GM19099 (cell line): ENCODE results near the gene UBE2E3.

Source experiments
- POLR2A ChIP-seq: IDR thresholded peaks from 3 replicates; pipeline ENCODE4 v1.6.1; 2011; ENCODE audit warnings: low read depth; ENCODE audit not compliant: insufficient read length; ENCODE audit errors: extremely low read depth

The UBE2E3 gene

DNA sequence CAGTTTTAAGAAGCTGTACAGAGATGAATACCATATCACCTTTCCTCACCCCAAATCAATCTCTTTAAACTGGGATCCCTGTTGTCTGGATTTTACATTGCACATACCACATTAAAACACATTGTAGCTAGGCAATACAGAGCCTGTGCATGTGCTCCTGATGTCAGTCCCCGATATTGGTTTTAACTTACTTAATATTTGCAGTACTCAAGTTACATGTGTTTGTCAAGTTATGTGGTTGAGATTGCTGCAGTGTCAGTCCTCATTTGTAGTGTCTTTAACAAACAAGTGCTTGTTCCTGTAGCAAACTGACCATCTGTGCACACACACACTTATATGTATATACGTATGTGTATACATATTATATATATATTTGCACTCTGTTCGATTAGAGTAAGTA lies 10.4 kb upstream of the UBE2E3 start:
- no peak for TF ChIP-seq POLR2A

DNA sequence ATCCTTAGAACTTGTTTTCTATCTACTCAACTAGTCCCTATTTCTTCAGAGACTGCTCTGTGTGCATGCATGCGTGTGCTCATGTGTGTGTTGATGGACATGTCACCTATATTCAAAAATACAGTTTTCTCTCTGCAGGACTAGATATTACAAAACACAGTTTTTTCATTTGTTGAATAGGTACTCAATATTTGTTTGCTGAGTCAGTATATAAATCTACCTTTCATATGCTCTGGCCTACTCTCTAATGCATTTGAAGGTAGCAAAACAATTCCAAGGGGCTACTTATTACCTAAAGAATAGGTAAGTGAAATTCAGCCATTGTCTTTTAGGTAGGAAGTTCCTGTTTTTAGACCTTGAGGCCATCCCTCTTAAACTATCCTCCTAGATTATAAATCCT lies 8.6 kb upstream of the UBE2E3 start:
- no peak for TF ChIP-seq POLR2A

DNA sequence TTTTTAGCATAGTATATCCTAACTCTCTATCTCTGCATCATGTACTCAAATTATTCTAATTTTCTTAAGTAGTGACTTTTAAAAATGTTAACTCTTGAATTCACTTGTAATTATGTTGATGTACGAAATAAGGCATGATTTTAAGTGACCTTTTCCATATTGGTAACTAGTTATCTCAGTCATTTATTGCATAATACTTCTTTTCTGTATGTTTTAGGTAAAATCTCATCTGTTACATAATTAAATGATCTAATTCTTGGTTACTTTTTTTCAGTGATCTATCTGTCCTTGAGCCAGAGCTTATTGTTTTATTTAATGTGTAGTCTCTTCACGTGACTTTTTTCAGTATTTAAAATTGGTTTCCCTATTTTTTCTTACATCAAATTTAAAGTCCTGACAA lies 4.8 kb upstream of the UBE2E3 start:
- TF ChIP-seq POLR2A: no peak

DNA sequence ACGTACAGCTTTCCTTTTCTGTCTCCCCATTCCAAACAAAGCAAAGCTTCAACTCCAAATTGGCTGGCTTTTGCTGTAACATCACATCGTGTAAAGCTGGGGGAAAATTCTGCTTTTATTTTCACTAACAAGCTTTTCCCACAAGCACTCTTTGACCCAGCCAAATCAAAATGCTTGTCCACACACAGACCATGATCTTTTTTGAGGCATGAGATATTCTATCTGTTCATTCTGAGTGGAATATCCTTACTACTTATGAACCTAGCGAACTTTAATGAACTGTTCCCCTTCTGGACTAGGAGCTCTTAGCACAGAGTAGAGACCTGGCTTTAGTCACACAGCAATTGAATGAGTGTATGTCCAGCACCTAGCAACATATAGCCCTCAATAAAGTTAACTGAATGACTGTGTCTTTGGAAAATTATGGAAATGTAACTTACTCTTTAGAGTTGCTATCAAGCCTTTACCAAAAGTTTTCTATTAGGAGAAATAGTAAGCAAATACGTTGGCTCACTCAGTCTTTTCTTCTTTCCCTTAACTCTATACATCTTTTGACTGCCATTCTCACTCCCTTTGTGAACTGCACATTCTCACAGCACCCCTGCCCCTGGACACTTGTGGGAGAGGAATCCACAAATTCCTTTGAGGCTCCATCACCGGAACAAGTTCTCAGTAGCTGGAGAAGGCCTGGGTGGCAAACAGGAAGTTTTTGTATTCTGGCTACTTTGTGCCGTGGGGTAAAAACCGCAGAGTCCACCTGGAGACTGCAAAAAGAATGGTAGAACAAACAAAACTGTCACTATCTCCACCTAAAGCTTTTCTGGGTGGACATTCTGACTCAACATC lies 1.3 kb upstream of the UBE2E3 start:
- TF ChIP-seq POLR2A: no peak

DNA sequence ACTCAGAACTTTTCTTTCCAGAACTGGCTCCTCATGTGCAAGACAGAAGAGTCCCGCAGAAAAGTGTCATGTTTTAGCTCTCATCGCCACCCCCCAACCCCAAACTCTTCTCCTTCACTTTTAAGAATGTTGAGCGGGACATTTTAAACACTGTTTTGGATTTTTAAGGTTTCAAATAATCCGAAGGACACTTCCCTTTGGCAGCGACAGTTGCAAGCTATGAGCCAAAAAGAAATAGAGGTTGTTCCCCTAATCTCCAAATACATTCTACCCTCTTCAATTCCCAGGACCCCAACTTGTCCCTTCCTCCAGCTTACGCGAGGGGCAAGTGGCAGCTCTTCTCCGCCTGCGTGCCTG lies 678 bp upstream of the UBE2E3 start:
- no peak for TF ChIP-seq POLR2A

DNA sequence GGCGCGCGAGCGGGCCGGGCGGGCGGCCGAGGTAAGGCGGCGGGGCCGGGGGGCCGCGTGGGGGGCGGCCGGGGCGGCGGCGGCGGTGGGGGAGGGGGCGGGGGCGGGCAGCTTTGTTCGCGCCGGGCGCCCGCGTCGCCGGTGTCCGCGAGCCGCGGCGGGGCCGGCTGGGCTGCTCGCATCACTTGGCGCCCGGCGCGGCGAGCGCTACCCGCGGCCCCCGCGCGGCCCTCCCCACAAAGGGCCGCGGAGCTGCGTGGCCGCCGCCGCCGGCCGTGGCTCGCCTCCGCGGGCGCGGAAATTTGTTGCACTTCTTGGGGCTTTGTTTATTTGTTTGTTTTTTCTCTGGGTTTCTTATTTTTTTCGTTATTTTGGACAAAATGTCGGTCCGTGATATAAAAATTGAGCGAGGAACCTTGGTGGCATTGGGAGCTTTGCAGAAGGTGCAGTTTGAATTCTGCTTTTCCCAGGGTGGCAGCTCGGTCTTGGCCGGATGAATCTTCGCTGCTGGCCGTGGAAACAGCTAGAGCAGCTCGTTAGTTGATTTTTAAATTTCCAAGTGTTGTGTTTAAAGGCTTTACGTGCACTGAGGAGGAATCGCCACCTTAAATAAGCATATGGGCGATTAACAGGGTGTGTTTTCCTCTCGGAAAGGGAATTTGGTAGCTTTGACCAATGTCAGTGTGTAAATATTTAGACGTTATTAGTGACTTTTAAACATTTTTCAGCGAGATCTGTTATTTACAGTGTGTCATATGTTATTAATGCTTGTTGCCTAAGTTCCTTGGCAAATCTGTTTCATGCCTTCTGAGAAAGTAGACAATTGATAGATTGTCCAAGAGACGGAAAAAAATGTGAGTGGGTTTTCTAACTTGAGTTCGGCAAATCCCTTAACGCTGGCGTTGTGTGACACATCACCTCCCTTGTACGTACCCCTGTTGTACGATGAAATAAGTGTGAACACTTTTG lies 822 bp downstream of the UBE2E3 start:
- TF ChIP-seq POLR2A: no peak

DNA sequence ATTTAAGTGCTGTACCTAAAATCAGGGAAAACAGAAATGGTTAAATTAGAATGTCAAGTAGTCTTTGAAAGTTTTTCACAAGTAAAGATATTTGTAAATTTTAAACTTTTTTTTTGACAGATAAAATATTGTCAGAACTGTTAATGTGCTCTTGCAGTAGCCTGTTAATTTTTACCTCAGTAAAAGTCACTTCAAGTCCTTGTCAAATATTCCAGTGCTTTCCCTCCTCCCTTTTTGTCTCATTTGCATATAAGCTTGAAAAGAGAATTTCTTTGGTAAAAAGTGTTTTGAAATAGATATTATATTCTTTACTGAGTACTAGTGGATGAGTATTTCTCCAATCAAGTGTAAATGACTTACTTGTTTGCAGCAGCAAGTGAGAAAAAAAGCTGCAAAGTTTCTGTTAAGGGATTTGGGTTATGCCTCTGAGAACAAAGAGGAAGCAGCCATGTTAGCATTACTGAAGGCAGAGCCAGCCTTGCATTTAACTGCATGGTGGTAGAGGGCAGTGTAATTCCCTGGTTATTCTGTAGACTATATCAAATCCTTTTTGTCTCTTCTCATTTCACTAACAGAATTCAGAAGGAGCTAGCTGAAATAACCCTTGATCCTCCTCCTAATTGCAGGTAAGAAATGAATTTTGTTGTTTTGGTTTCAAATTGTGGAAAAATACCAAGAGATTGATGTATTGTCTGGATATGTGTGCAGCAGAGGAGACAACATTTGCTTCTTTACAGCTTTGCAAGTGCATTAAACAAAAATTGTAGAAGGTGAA lies 3.2 kb downstream of the UBE2E3 start:
- no peak for TF ChIP-seq POLR2A

DNA sequence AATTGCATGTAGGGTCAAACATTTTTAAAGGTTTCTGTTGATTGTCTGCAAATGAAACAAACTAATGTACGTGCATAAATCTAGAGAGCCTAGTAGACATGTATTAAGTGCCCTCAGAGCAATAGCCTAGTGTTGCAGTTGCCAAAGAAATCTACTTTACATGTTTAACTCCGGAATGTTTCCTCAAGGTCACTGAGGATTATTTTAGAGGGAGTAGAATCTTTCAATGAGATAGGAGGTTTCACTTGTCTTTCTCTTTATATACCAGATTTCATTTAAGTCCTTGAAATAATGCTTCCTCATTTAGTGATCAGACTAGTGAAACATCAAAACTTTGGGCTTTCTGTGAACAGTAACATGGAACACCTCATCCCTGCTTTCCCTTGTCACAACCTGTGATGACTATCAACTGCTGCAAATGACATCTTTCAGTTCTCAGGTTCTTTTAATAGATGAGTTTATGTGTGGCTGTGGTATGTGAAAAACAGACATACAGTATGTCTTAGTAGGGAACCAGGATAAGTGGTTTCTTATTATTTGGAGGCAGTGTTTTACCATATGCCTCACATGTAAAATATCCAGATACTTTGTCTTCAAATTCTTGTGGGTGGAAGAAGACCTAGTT lies 5.5 kb downstream of the UBE2E3 start:
- no peak for TF ChIP-seq POLR2A

DNA sequence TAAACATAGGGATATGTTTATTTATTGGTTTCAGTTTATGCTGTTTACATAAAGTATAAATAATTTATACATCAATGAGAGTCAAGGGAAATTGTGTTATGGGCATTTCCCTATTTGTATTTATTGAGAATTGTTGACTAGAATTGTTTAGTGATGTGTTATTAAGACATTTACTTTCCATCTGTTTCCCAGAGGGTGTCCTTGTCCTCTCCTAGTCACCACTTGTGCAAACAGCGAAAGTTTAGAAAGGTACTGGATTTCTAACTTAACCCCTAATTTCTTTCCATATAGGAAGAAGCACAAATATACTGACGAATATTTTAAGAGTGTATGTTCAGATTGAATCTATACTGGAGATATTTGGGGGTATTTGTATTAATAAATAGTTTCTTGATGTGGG lies 6.7 kb downstream of the UBE2E3 start:
- TF ChIP-seq POLR2A: no peak

DNA sequence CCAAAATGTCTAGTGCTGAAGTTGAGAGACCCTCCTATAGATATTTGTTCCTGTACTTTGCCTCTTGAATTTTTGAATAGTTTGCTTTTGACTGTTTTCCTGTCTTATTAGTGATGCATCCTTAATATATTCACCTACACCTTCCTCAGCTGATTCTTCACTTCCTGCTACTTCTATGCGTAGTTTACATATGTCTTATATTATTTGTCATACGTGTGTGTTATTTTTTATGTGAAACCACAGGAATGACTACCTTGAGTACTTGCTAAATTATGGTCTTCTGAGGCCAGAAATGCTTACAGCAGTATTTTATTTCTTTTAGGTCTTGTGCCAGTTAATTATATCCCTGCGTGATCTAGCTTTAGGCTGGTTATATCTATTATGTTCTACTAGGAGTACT lies 9.9 kb downstream of the UBE2E3 start:
- TF ChIP-seq POLR2A: no peak

DNA sequence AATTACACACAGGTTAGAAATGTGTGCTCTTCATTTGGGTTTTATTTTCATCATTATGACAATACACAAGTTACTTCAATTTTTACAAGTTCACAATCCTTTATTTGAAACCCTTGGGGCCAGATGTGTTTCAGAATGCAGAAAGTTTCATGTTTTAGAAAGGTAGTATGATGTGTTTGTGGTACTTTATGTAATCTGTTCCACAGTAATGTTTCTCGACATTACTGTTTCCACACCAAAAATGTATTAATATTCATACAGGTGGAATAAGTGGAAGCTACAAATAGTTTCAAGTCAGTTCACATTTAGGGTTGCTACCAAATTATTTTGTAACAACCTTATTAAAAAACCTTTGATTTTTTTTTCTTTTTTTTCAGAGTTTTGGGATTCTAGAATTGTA lies 10.4 kb downstream of the UBE2E3 start:
- TF ChIP-seq POLR2A: no peak

DNA sequence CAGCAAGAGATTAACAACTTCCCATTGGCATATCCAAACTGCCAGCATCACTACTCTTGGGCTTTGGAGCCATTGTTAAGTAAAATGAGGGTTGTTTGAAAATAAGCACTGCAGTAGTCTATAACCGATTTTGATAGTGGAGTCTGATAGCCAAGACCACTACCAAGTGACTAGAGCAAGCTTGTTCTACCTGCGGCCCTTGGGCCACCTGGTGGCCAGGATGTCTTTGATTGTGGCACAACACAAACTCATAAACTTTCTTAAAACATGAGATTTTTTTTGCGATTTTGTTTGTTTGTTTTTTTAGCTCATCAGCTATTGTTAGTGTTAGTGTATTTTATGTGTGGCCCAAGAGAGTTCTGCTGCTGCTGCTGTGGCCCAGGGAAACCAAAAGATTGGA lies 11.0 kb downstream of the UBE2E3 start:
- TF ChIP-seq POLR2A: no peak

DNA sequence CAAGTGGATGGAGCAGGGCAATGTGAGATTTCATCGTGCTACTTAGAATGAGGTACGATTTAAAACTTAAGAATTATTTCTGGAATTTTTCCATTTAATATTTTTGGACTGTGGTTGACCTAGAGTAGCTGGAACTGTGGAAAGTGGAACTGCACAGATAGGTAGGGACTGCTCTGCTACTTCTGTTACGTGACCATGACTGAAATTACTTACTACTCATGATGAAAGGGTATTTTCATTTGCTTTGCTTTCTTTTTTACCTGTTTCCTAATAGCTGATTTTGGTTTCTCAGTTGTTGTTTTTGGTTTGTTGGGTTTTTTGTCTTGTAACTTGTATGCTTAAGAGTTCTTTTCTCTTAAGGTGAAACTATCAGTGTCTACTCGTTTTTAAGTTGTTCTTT lies 11.4 kb downstream of the UBE2E3 start:
- TF ChIP-seq POLR2A: no peak

DNA sequence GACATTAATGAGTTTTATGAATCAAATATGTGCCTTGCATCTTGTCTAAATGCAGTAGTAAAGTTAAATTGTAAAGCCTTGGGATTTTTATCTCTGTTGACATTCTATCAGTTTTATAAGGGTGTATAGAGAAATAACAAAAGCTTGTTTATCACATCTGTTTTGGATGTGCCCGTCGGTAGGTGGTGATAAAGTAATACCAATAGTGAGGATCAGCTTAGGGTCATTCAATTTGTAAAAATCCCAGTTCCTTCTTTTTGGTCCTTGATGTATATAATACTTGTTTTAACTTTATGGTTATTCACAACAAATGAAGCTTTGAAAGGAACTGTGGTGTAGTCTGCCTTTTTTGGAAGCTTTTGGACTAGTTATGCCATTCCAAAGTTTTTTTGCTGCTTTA lies 12.6 kb downstream of the UBE2E3 start:
- TF ChIP-seq POLR2A: no peak
